ENCODE measurements around the gene UIMC1. TPM values are rescaled to one million over a fixed set of nuclear protein-coding genes. Genes with fewer than 3 reads are reported as not detected.

The UIMC1 gene
- polyA plus RNA-seq, 5 donors: 37.9 to 54.2 (median 43.0) TPM

DNA sequence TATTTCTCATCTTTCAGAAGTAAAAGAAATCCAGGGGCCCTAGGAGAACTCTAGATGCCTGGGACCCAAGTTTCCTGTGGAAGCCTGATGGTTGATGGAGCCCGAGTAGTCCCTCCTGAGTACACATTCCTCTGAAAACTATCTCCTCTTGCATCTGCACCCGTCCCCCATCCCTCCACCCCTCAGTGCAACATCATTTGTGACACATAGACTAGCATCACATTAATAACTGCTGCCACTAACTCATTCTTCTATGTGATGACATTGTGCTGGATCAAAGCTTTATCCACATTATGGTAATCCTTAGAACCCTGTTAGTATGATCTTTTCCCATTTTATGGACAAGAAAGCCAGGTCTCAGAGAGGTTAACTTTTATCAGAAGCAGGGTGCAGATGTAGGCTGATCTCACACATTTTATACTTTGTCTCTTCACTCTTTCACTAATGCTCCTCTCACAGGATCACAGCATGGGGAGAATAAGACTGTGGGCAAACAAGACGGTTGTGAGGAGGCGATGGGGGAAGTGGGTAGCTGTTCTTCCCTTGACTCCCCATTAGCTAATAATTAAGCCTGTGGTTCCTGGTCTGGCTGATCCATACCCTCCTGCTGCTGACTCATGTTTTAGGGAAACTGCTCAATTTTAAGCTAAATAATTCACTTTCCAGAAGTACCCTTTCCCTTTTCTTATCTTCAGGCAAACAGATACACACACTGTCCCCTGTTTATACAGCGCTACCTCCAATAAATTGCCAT is 103.5 kb downstream of the UIMC1 start:
- no peak for DNase-seq

- DNase-seq: no peak
Observed at GRCh38 chr5:176902102-176902814, 104.3 kb downstream of the UIMC1 start.

GRCh38 chr5:176901260-176902101 is 105.1 kb downstream of the UIMC1 start:
- no peak for DNase-seq

DNA sequence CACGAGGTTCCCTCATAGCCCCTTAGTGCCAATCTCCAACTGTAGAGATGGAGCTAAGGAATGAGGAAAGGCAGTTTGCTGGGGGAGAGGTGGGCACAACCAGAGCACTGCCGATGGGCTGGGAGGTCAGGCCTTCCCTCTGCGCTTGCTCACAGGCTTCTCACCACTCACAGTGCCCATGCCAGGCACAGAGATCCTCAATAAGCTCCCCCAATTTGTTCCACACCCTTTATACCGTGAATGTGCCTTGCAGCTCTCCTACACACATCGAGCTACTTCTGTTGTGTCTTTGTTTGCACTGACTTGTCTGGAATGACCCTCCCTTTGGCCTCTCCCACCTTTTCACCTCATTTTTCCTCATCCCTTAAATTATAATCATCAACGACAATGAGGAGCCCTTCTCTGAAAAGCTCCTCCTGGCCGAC is 105.8 kb downstream of the UIMC1 start:
- DNase-seq: no peak

DNA sequence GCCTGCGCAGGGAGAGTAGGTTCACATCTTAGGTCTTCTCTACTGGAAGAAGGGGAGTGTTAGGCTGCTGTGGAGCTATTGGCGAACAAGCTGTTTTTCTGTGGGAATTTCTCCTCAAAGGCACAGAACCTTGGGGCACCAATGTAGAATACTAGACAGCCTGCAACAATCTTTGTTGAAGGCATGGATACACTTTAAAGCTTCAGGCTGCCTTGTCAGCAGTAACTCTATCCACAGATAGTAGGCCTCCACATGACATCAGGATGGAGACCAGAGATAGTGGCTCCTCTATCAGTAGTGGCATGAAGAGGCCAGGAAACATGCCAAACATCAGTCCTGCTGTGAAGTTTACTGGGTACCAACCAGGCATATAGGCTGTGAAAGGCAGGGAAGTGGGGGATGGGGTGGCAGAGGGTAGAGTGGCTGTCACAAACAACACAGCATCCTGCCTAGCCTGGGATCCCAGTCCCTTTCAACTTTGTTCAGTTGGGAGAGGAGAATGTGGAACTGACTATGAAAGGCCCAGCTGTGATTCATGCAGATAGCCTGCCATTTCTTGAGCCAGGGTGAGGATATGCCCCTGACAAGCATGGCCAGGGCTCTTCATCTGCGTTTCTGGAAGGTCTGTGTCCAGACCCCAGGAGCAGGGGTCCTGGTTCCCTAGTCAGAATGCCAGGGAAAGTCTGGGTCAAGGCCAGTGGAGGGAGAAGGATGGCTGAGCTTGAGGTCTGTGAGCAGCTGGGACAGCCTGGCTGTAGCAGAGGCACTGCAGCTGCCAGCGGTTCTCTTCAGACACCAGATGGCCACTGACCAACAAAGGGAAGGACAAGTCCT is 106.4 kb downstream of the UIMC1 start:
- DNase-seq: peak; percentile 27 to 31

- DNase-seq: no peak
Observed at GRCh38 chr5:176899296-176899891, 107.2 kb downstream of the UIMC1 start, which contains the start of gene HK3. TSS of gene HK3 (minus strand) at chr5:176899346. CDS start at chr5:176896159, 3,187 bp downstream.

DNA sequence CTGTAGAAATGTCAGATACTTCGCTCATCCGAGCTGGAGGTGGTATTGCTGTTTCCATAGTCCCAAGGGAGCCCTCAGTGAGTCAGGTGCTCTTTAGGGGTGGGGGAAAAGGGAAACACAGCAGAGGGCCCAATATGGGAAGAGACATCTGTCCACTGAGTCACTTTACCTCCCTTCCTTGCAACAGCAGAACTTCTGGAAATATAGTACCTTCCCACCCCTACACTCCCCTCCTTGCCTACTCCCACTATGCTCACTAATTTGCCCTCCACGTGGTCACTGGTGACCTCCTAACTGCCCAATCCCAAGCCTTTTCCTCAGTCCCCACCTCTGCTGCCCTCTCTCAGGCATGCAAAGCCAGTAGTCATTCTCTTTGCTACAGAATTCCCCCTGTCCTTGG is 109.3 kb downstream of the UIMC1 start:
- no peak for DNase-seq

DNA sequence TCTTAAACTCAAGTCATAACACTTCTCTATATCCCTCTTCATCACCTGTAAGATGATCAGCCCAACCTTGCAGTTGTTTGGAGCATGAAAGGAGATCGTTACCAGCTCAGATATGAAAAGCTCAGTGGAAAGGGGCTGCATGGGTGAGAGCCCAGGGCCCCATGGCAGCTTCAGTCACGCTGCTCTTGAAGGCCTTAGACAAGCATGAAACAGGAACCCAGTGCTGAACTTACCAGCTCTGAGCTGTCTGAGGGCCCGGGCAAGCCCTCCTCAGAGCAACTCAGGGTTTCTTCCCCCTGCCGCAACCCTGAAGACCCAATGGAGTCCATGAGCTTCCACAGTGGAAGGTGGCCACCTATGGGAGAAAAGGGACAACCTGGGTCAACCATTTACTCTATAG is 110.7 kb downstream of the UIMC1 start:
- no peak for DNase-seq

DNA sequence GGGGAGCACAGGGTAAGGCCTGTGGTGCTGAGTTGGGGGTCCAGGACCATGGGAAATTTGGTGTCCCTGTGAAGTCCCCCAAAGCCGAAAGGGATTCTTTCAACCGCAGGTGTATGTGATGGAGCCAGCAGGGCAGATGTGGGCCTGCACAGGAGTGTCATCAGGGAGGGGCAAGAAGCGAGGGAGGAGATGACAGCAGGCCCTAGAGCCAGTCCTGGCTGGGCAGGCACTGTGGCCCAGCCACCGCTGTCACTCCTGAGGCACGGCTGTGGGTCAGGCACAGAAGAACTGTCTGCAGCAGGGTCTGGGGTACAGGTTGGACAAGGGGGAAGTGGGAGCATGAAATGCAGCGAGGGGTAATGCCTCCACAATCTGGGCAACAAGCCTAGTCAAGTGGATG is 112.3 kb downstream of the UIMC1 start:
- DNase-seq: no peak

- no peak for DNase-seq
Observed at GRCh38 chr5:176892663-176893062, 113.9 kb downstream of the UIMC1 start.

GRCh38 chr5:176891331-176891958 is 115.1 kb downstream of the UIMC1 start:
- DNase-seq: no peak

GRCh38 chr5:176890455-176891330 is 115.9 kb downstream of the UIMC1 start:
- DNase-seq: no peak

GRCh38 chr5:176889321-176890280 is 117.0 kb downstream of the UIMC1 start:
- DNase-seq: no peak

GRCh38 chr5:176888865-176889165 is 117.8 kb downstream of the UIMC1 start:
- DNase-seq: no peak

- no peak for DNase-seq
Observed at GRCh38 chr5:176888016-176888864, 118.3 kb downstream of the UIMC1 start.

- DNase-seq: no peak
Observed at GRCh38 chr5:176887252-176887849, 119.2 kb downstream of the UIMC1 start.
